Measurements from ENCODE around the gene EIF5B. TPM values are rescaled to one million over a fixed set of nuclear protein-coding genes. Genes with fewer than 3 reads are reported as not detected.

The EIF5B gene
- total and polyA plus RNA-seq, 2 of the 4 experiments (the other 2 are of a cell fraction) = 19.7 to 21.8 TPM

GRCh38 chr2:99373144-99373543 is 36.0 kb downstream of the EIF5B start:
- Histone ChIP-seq H2BK15ac (ENCODE audit: low read depth, low read length) (no peak overlapping the region), H3K36me3 (ENCODE audit: control insufficient read depth, insufficient read depth, low read length) (peaks cover 31% of the 10 kb centered on the region), H3K4ac (ENCODE audit: low read depth, low read length) (no peak overlapping the region), H2BK20ac (ENCODE audit: low read depth, low read length) (no peak overlapping the region), H2BK5ac (ENCODE audit: low read depth, low read length, poor library complexity, severe bottlenecking) (no peak overlapping the region), H4K5ac (ENCODE audit: low read depth, low read length) (no peak overlapping the region), H3K23ac (ENCODE audit: low read depth, low read length) (no peak overlapping the region), H3K9me3 (ENCODE audit: control insufficient read depth, insufficient read depth, low read length) (peaks cover 2% of the 10 kb centered on the region; the same call in 1 of the 2 replicates), H4K91ac (ENCODE audit: insufficient read depth, low read depth, low read length) (no peak overlapping the region), H2BK120ac (ENCODE audit: low read depth, low read length) (no peak overlapping the region), H2AFZ (replicated peaks; ENCODE audit: low read length, poor library complexity) (no peak overlapping the region), H3K27ac (ENCODE audit: insufficient read depth, low read length) (no peak overlapping the region), H2AK9ac (replicated peaks; ENCODE audit: low read depth, low read length, poor library complexity) (no peak overlapping the region), H3K4me3 (ENCODE audit: insufficient read depth, low read depth, low read length) (no peak overlapping the region), H3K56ac (ENCODE audit: extremely low read depth, insufficient read depth, low read length) (no peak overlapping the region), H3K4me1 (ENCODE audit: control insufficient read depth, insufficient read depth, low read length) (no peaks in the 10 kb centered on the region), H4K20me1 (ENCODE audit: insufficient read depth, low read length) (no peaks in the 10 kb centered on the region), H3K27me3 (ENCODE audit: control insufficient read depth, insufficient read depth, low read length) (no peaks in the 10 kb centered on the region), H3K9me1 (ENCODE audit: insufficient read depth, low read length) (0 out of 2 replicates have a peak, but pooled peaks cover 3% of the 10 kb centered on the region), H3K79me1 (ENCODE audit: low read depth in 1 of 2, low read length in 2 of 2) (peaks cover 0 to 6% of the 10 kb centered on the region in 2 experiments; a peak in 1 of 4 replicates), H3K14ac (replicated peaks; ENCODE audit: low read depth, low read length) (no peak overlapping the region), H3K4me2 (ENCODE audit: low read depth, low read length) (no peak overlapping the region), H4K8ac (ENCODE audit: low read depth in 2 of 2, low read length in 2 of 2) (no peak overlapping the region), H3K18ac (ENCODE audit: low read depth, low read length) (no peak overlapping the region), H3K9ac (ENCODE audit: low read depth, low read length) (no peak overlapping the region), H2AK5ac (ENCODE audit: low read depth, low read length) (no peak overlapping the region)
- no TSS peak for BruUV-seq (replicated peaks)
- DNase-seq (no peak), ATAC-seq (ENCODE audit: low read depth) (no peak)
- ChIA-PET CTCF (no interaction called here), POLR2A (ENCODE audit: unreplicated experiment) (no interaction called here)
- in situ Hi-C loops (cut with MboI; ENCODE audit: low sequenced_read_pairs) = no loop called here
- dilution Hi-C loops (cut with HindIII; ENCODE audit: low sequenced_read_pairs, unreplicated experiment) = no loop called here
- TF ChIP-seq CEBPB (IDR thresholded peaks at IDR 0.05; ENCODE audit: low read depth, low read length) = no peak
- intact Hi-C loops (cut with micrococcal nuclease) = no loop called here
- WGBS, 2 experiments (ENCODE audit: extremely low coverage in 2 of 2, insufficient read length in 1 of 2) = no CpG with 5 or more reads among the region's 4 CpGs
